HG03175 (cell line): ENCODE data around the gene SPECC1.
"Not testable (repeated sequence)": the region's sequence is repeated elsewhere in the genome, so short reads cannot be mapped to it uniquely, and the experiment has no call there.

Experiments
- ATAC-seq: cut with Tn5 transposase; IDR thresholded peaks from one replicate; pipeline ENCODE4 v1.9.1; 2021; ENCODE audit warnings: mild to moderate bottlenecking, moderate library complexity; ENCODE audit not compliant: unreplicated experiment

The SPECC1 gene

GRCh38 chr17:20352567-20352966 is 343.4 kb downstream of the SPECC1 start:
- not testable (repeated sequence) for ATAC-seq

- ATAC-seq: not testable (repeated sequence)
Observed at GRCh38 chr17:20363846-20364245, 354.7 kb downstream of the SPECC1 start.
